Subcutaneous adipose tissue (tissue), 4 donors: ENCODE data around the gene DYRK3. TPM values are rescaled to one million over a fixed set of nuclear protein-coding genes. Genes with fewer than 3 reads are reported as not detected.

Experiments used
- total RNA-seq, 4 donors: library from RNA; depleted of rRNA; stranded (reverse); fragments of >200 nt; gene quantifications; one replicate each; pipeline ENCODE4 v1.1.0, GENCODE V29; 2016
- TF ChIP-seq, protein P1 (sequence below): fragments of 450-650 bp; IDR thresholded peaks from one replicate; pipeline ENCODE4 v1.5.1; 2016; ENCODE audit warnings: low read depth, mild to moderate bottlenecking, control low read depth, antibody characterized with exemption, moderate library complexity

Gene DYRK3
- total RNA-seq, 4 donors from 2014 or later, result 7.6 to 11.3 (median 9.8) TPM

DNA sequence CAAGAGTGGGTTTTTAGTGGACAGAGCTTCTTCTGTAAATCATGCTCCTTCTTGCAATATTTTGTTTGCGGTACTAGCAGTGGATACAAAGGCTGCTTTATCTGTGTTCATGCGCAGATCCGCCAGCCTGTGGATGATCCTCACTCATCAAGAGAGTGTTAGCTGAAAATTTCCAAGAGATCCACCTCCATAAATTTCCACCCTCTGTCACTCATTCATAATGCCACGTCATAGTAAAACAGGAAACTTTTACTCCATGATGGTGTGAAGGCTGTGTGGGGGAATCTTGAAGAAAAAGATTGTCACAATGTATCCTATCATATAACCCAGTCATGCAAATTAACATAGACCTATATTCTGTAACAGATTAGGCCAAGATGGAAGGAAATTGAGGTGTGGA lies 44.9 kb downstream of the DYRK3 start:
- TF ChIP-seq, protein P1, sequence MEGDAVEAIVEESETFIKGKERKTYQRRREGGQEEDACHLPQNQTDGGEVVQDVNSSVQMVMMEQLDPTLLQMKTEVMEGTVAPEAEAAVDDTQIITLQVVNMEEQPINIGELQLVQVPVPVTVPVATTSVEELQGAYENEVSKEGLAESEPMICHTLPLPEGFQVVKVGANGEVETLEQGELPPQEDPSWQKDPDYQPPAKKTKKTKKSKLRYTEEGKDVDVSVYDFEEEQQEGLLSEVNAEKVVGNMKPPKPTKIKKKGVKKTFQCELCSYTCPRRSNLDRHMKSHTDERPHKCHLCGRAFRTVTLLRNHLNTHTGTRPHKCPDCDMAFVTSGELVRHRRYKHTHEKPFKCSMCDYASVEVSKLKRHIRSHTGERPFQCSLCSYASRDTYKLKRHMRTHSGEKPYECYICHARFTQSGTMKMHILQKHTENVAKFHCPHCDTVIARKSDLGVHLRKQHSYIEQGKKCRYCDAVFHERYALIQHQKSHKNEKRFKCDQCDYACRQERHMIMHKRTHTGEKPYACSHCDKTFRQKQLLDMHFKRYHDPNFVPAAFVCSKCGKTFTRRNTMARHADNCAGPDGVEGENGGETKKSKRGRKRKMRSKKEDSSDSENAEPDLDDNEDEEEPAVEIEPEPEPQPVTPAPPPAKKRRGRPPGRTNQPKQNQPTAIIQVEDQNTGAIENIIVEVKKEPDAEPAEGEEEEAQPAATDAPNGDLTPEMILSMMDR, result no peak

DNA sequence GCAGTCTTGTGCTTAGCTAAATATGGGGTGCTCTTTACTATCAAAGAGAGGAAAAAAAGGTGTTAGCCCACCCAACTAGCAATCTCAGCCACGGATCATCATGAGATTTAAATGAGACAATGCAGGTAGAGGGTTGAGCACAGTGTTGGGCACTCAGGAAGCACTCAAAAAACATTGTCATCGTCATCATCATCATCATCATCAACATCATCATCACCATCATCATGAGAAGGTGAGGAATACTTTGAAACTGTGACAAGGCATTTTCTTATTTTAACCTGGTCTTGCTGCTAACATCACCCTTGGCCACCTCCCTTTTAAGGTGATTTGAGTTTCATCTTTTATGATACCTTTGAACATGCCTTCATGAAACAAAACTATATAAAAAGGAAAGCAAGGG lies 46.0 kb downstream of the DYRK3 start:
- TF ChIP-seq, protein P1, result no peak

GRCh38 chr1:206682111-206682510 lies 46.8 kb downstream of the DYRK3 start:
- TF ChIP-seq, protein P1, result no peak

GRCh38 chr1:206683313-206683712 lies 48.0 kb downstream of the DYRK3 start:
- TF ChIP-seq, protein P1, result no peak

DNA sequence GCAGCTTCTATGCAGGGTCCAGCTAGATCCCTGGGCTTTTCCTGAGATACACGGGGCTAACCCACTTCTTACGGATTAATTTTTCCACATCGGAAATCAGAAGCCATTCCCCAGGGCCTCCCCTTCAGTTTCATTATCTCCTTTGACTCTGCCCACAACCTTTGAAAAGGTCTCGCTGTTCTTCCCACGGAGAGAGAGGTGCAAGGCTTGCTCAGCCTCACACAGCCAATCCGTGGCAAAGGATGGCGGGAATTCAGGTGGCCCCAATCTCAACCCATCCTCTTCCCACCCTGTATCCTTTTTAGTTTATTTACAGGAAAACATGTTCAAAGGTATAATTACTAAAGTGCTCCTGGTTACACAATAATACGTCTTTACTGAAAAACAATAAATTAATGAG lies 48.7 kb downstream of the DYRK3 start:
- TF ChIP-seq, protein P1, result no peak

DNA sequence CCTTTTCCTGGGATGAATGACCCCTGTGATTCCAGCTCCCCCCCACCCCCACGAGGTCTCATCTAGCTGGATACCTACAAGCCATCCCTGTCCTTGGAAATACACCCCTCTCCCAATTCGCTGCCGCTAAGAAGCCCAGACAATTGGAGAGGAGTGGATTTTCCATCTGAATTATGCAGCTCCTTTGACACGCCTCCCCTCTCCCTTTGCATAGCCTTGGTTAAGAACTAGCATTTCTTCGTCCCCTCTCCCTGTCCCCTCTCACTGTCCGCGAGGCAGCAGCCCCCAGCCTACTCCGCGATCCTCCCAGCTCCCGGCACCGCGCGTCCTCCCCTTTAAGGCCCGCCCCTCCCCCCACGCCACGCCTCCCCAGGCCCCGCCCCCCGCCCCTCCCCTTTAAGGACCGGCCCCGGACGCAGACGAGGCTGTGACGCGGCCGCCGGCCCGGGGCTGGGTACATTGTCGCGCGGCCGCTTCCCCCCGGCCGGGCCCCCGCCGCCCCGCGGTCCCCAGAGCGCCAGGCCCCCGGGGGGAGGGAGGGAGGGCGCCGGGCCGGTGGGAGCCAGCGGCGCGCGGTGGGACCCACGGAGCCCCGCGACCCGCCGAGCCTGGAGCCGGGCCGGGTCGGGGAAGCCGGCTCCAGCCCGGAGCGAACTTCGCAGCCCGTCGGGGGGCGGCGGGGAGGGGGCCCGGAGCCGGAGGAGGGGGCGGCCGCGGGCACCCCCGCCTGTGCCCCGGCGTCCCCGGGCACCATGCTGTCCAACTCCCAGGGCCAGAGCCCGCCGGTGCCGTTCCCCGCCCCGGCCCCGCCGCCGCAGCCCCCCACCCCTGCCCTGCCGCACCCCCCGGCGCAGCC lies 49.4 kb downstream of the DYRK3 start, which contains the start of gene MAPKAPK2:
Gene MAPKAPK2, plus strand, starts transcription at position 428 of the 856 bp plus-strand sequence. Its CDS starts 325 bp downstream, at position 753.
- TF ChIP-seq, protein P1, result no peak

DNA sequence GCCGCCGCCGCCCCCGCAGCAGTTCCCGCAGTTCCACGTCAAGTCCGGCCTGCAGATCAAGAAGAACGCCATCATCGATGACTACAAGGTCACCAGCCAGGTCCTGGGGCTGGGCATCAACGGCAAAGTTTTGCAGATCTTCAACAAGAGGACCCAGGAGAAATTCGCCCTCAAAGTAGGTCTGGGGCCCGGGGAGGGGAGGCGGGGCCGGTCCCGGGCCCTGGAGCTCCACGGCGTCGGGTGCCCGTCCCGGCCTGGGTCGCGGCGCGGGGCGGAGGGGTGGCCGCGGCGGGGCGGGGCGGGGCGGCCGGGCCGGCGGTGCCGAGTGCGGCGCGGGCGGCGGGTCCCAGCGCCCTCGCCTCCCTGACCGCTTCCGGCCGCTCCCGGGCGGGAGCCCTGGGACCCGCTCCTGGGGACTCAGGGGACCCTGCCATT lies 50.0 kb downstream of the DYRK3 start:
- TF ChIP-seq, protein P1, result no peak
